A549 (cell line): ENCODE measurements around the gene CATSPER4.

Experiments
- CTCF ChIP-seq: fragments of >200 bp; sonication (Bioruptor Twin); formaldehyde crosslinking; IDR thresholded peaks from 3 replicates; pipeline ENCODE4 v1.5.1; 2016
- HDAC2 ChIP-seq: fragments of 200-600 bp; sonication (generic); IDR thresholded peaks from 2 replicates; pipeline ENCODE4 v1.6.1; 2016
- JUNB ChIP-seq: fragments of >200 bp; sonication (Bioruptor Twin); formaldehyde crosslinking; IDR thresholded peaks from 2 replicates; pipeline ENCODE4 v1.6.1; 2016
- MAX ChIP-seq: IDR thresholded peaks from 2 replicates; pipeline ENCODE4 v1.6.1; 2012
- MAZ ChIP-seq: fragments of 150-350 bp; IDR thresholded peaks from 2 replicates; pipeline ENCODE4 v1.6.1; 2014; ENCODE audit warnings: antibody characterized with exemption, low read depth, low read length, borderline replicate concordance
- MYC ChIP-seq: IDR thresholded peaks from 2 replicates; pipeline ENCODE4 v1.6.1; 2012; ENCODE audit warnings: mild to moderate bottlenecking, inconsistent platforms, low read length, improper control_type of control experiment, borderline replicate concordance
- POLR2A ChIP-seq: IDR thresholded peaks from 2 replicates; pipeline ENCODE4 v1.6.1; 2012; ENCODE audit warnings: mild to moderate bottlenecking, low read length
- RFX5 ChIP-seq: fragments of 450-650 bp; IDR thresholded peaks from 2 replicates; pipeline ENCODE4 v1.7.1; 2014; ENCODE audit warnings: antibody characterized with exemption, mild to moderate bottlenecking, moderate library complexity
- SMC3 ChIP-seq: fragments of >200 bp; sonication (Bioruptor Twin); formaldehyde crosslinking; IDR thresholded peaks from 3 replicates; pipeline ENCODE4 v1.6.1; 2018; ENCODE audit warnings: inconsistent platforms

- TF ChIP-seq CTCF = no peak
- no peak for TF ChIP-seq HDAC2
- TF ChIP-seq SMC3 = no peak
- TF ChIP-seq RFX5 = no peak
- no peak for TF ChIP-seq MAZ
- TF ChIP-seq POLR2A = no peak
- no peak for TF ChIP-seq MYC
- TF ChIP-seq MAX = no peak
- no peak for TF ChIP-seq JUNB
Measured at GRCh38 chr1:26182383-26182696, 8.1 kb upstream of the CATSPER4 start.
